HG03342 (cell line): Measurements from ENCODE around the gene HBG1.
"Not testable (repeated sequence)": the region's sequence is repeated elsewhere in the genome, so short reads cannot be mapped to it uniquely, and the experiment has no call there.

Source experiments
- ATAC-seq: cut with Tn5 transposase; IDR thresholded peaks from one replicate; pipeline ENCODE4 v1.9.1; 2021; ENCODE audit warnings: mild to moderate bottlenecking, moderate library complexity; ENCODE audit not compliant: unreplicated experiment

The HBG1 gene

GRCh38 chr11:5279471-5280090 lies 29.9 kb upstream of the HBG1 start:
- ATAC-seq, result no peak

- no peak for ATAC-seq
Observed at GRCh38 chr11:5277807-5278382, 28.2 kb upstream of the HBG1 start.

GRCh38 chr11:5276697-5277096 lies 27.0 kb upstream of the HBG1 start:
- no peak for ATAC-seq

- ATAC-seq, result no peak
Observed at GRCh38 chr11:5275369-5276110, 25.9 kb upstream of the HBG1 start.

GRCh38 chr11:5274395-5274794 lies 24.7 kb upstream of the HBG1 start:
- no peak for ATAC-seq

- no peak for ATAC-seq
Observed at GRCh38 chr11:5272395-5273017, 22.8 kb upstream of the HBG1 start.

- no peak for ATAC-seq
Observed at GRCh38 chr11:5269715-5270147, 20.1 kb upstream of the HBG1 start, which contains the start of gene HBE1. TSS of gene HBE1 (minus strand) at chr11:5269945. CDS start at chr11:5269890, 55 bp downstream.

GRCh38 chr11:5267033-5267563 lies 17.4 kb upstream of the HBG1 start:
- no peak for ATAC-seq

GRCh38 chr11:5266609-5267008 lies 17.0 kb upstream of the HBG1 start:
- no peak for ATAC-seq

- ATAC-seq, result no peak
Observed at GRCh38 chr11:5265832-5266231, 16.2 kb upstream of the HBG1 start.

- ATAC-seq, result no peak
Observed at GRCh38 chr11:5258543-5259262, 9.0 kb upstream of the HBG1 start.

GRCh38 chr11:5257296-5257695 lies 7.6 kb upstream of the HBG1 start:
- no peak for ATAC-seq

- ATAC-seq, result not testable (repeated sequence)
Observed at GRCh38 chr11:5254646-5255413, 5.2 kb upstream of the HBG1 start, which contains the start of gene HBG2. TSS of gene HBG2 (minus strand) at chr11:5254781. CDS start at chr11:5254728, 53 bp downstream.

GRCh38 chr11:5254023-5254422 lies 4.4 kb upstream of the HBG1 start:
- ATAC-seq, result not testable (repeated sequence)

GRCh38 chr11:5253440-5253839 lies 3.8 kb upstream of the HBG1 start:
- not testable (repeated sequence) for ATAC-seq

- no peak for ATAC-seq
Observed at GRCh38 chr11:5252919-5253265, 3.2 kb upstream of the HBG1 start.

- no peak for ATAC-seq
Observed at GRCh38 chr11:5252192-5252918, 2.7 kb upstream of the HBG1 start.

- no peak for ATAC-seq
Observed at GRCh38 chr11:5251746-5252145, 2.1 kb upstream of the HBG1 start.

GRCh38 chr11:5250543-5251204 lies 1.0 kb upstream of the HBG1 start:
- ATAC-seq, result no peak
